ENCODE data around the gene CFAP46.
"Not testable (repeated sequence)": the region's sequence is repeated elsewhere in the genome, so short reads cannot be mapped to it uniquely, and the experiment has no call there.

Gene CFAP46

GRCh38 chr10:132943791-132944404 lies 1.5 kb upstream of the CFAP46 start:
- DNase-seq, result no peak

GRCh38 chr10:132943058-132943790 lies 854 bp upstream of the CFAP46 start:
- no peak for DNase-seq

- DNase-seq, result no peak
These were observed 724 bp downstream of the CFAP46 start for GRCh38 chr10:132941640-132942051.

GRCh38 chr10:132940791-132941465 lies 1.4 kb downstream of the CFAP46 start:
- no peak for DNase-seq

GRCh38 chr10:132939957-132940790 lies 2.2 kb downstream of the CFAP46 start:
- DNase-seq, result no peak

GRCh38 chr10:132939378-132939955 lies 2.9 kb downstream of the CFAP46 start:
- no peak for DNase-seq

GRCh38 chr10:132938472-132939339 lies 3.7 kb downstream of the CFAP46 start:
- DNase-seq, result no peak

- no peak for DNase-seq
These were observed 4.5 kb downstream of the CFAP46 start for GRCh38 chr10:132937861-132938260.

- no peak for DNase-seq
These were observed 7.4 kb downstream of the CFAP46 start for GRCh38 chr10:132934953-132935352.

GRCh38 chr10:132933308-132934042 lies 8.9 kb downstream of the CFAP46 start:
- no peak for DNase-seq

- DNase-seq, result no peak
These were observed 9.7 kb downstream of the CFAP46 start for GRCh38 chr10:132932461-132933307.

GRCh38 chr10:132931258-132932250 lies 10.8 kb downstream of the CFAP46 start:
- DNase-seq, result not testable (repeated sequence)

GRCh38 chr10:132930701-132931100 lies 11.7 kb downstream of the CFAP46 start:
- DNase-seq, result not testable (repeated sequence)

- DNase-seq, result no peak
These were observed 12.3 kb downstream of the CFAP46 start for GRCh38 chr10:132929953-132930548.

- DNase-seq, result no peak
These were observed 12.9 kb downstream of the CFAP46 start for GRCh38 chr10:132929480-132929879.

GRCh38 chr10:132928261-132928660 lies 14.1 kb downstream of the CFAP46 start:
- no peak for DNase-seq

- no peak for DNase-seq
These were observed 14.5 kb downstream of the CFAP46 start for GRCh38 chr10:132927824-132928223.

Data from activated CD8-positive, alpha-beta memory T cell treated with anti-CD3 and anti-CD28 coated beads, Interleukin-2, amount 50 U/mL, for 4 hours (primary cell).